CD14-positive monocyte (primary cell): Measurements from ENCODE around the gene CCDC3. TPM values are rescaled to one million over a fixed set of nuclear protein-coding genes. Genes with fewer than 3 reads are reported as not detected.

Experiments
- DNase-seq, 3 donors: peaks; one replicate each; pipeline ENCODE4 v3.0.0-alpha.2; 2011 to 2022
- H2AFZ ChIP-seq: 2 replicates; pipeline ENCODE4 v1.6.0; 2012; ENCODE audit warnings: mild to moderate bottlenecking, low read depth, low read length, inconsistent platforms; ENCODE audit not compliant: insufficient read depth, poor library complexity, severe bottlenecking
- H3K27ac ChIP-seq, 2 donors: 1 replicate in 1 of 2; 2 replicates in 1 of 2; pipeline ENCODE4 v1.5.1; 2012 to 2013; ENCODE audit warnings: low read length in 2 of 2, control low read depth in 1 of 2, inconsistent platforms in 1 of 2, low read depth in 1 of 2, mild to moderate bottlenecking in 1 of 2
- H3K27me3 ChIP-seq, 2 donors: one replicate each; pipeline versions ENCODE4 v1.6.0 to v1.6.1; 2011 to 2013; ENCODE audit warnings: low read length in 2 of 2; ENCODE audit not compliant: control insufficient read depth in 2 of 2, insufficient read depth in 2 of 2
- H3K36me3 ChIP-seq, 2 donors: replicated peaks in 1 of 2; 1 replicate in 1 of 2; 2 replicates in 1 of 2; pipeline versions ENCODE4 v1.5.1 to v1.6.1; 2012 to 2013; ENCODE audit warnings: low read length in 2 of 2, control low read depth in 1 of 2, inconsistent platforms in 1 of 2, mild to moderate bottlenecking in 1 of 2; ENCODE audit not compliant: insufficient read depth in 2 of 2, control insufficient read depth in 1 of 2
- H3K4me1 ChIP-seq, 2 donors: 1 replicate in 1 of 2; 2 replicates in 1 of 2; pipeline versions ENCODE4 v1.5.1 to v1.6.1; 2012 to 2013; ENCODE audit warnings: low read length in 2 of 2, control low read depth in 1 of 2, inconsistent platforms in 1 of 2, mild to moderate bottlenecking in 1 of 2, moderate library complexity in 1 of 2; ENCODE audit not compliant: insufficient read depth in 2 of 2, control insufficient read depth in 1 of 2
- H3K4me2 ChIP-seq: replicated peaks from 2 replicates; pipeline ENCODE3; 2012; ENCODE audit warnings: low read length, moderate library complexity, mild to moderate bottlenecking; ENCODE audit not compliant: poor library complexity, severe bottlenecking; ENCODE audit errors: extremely low read depth
- H3K4me3 ChIP-seq, 3 experiments: fragments of 200-600 bp in 1 of 3; sonication (generic) in 1 of 3; replicated peaks in 1 of 3; 1 replicate in 2 of 3; 2 replicates in 1 of 3; pipeline ENCODE4 v1.5.1; 2011 to 2013; ENCODE audit warnings: low read length in 3 of 3, mild to moderate bottlenecking in 3 of 3, control low read depth in 2 of 3, low read depth in 2 of 3, inconsistent platforms in 1 of 3, moderate library complexity in 1 of 3
- H3K79me2 ChIP-seq: 2 replicates; pipeline ENCODE4 v1.6.0; 2012; ENCODE audit warnings: mild to moderate bottlenecking, control low read depth, inconsistent platforms, low read length, moderate library complexity; ENCODE audit not compliant: insufficient read depth
- H3K9ac ChIP-seq: 2 replicates; pipeline ENCODE4 v1.6.0; 2017; ENCODE audit warnings: low read length, mild to moderate bottlenecking; ENCODE audit not compliant: insufficient read depth, poor library complexity, severe bottlenecking
- H3K9me3 ChIP-seq, 2 donors: replicated peaks in 1 of 2; 1 replicate in 1 of 2; 2 replicates in 1 of 2; pipeline versions ENCODE4 v1.5.1 to v1.6.1; 2012 to 2013; ENCODE audit warnings: low read length in 2 of 2, control low read depth in 1 of 2; ENCODE audit not compliant: control insufficient read depth in 1 of 2, insufficient read depth in 1 of 2
- H4K20me1 ChIP-seq: 2 replicates; pipeline ENCODE4 v1.6.0; 2012; ENCODE audit warnings: mild to moderate bottlenecking, low read length, control low read depth, moderate library complexity; ENCODE audit not compliant: insufficient read depth
- H3K27ac Mint-ChIP-seq, 7 donors: one replicate each; pipeline ENCODE4 v1.8.0; 2020; ENCODE audit warnings: mild to moderate bottlenecking in 7 of 7, mixed read lengths in 7 of 7, moderate library complexity in 6 of 7, inconsistent platforms in 2 of 7
- H3K27me3 Mint-ChIP-seq, 3 donors: one replicate each; pipeline ENCODE4 v1.8.0; 2021 to 2022; ENCODE audit warnings: low read depth in 3 of 3, mild to moderate bottlenecking in 3 of 3, mixed read lengths in 3 of 3, moderate library complexity in 3 of 3, inconsistent platforms in 1 of 3
- H3K36me3 Mint-ChIP-seq, 2 donors: one replicate each; pipeline ENCODE4 v1.8.0; 2020; ENCODE audit warnings: mixed read lengths in 2 of 2, inconsistent platforms in 1 of 2, mild to moderate bottlenecking in 1 of 2
- H3K4me1 Mint-ChIP-seq: one replicate; pipeline ENCODE4 v1.8.0; 2020; ENCODE audit warnings: mild to moderate bottlenecking, mixed read lengths
- H3K4me3 Mint-ChIP-seq, 2 donors: one replicate each; pipeline ENCODE4 v1.8.0; 2020; ENCODE audit warnings: mild to moderate bottlenecking in 2 of 2, mixed read lengths in 2 of 2, moderate library complexity in 1 of 2
- H3K9me3 Mint-ChIP-seq, 7 donors: one replicate each; pipeline ENCODE4 v1.8.0; 2020 to 2022; ENCODE audit warnings: mixed read lengths in 7 of 7, mild to moderate bottlenecking in 6 of 7, moderate library complexity in 6 of 7, inconsistent platforms in 2 of 7
- CTCF ChIP-seq: fragments of 200-600 bp; IDR thresholded peaks from one replicate; pipeline ENCODE4 v1.8.0; 2022; ENCODE audit warnings: antibody characterized with exemption, mild to moderate bottlenecking
- WGBS: methylation state at CpG from one replicate; pipeline ENCODE4 v1.1.5; 2013; ENCODE audit warnings: missing lambda C conversion rate; ENCODE audit not compliant: insufficient coverage; 5-methylcytosine and 5-hydroxymethylcytosine counted together
- intact Hi-C, 2 donors: fragments of 100-400 bp; cut with micrococcal nuclease; formaldehyde crosslinking; loops; one replicate each; pipeline versions ENCODE4 v1.15.0 to v1.15.1; 2023
- polyA plus RNA-seq, 3 donors: library from polyadenylated mRNA; depleted of rRNA in 1 of 3; unstranded in 2 of 3; stranded (reverse) in 1 of 3; fragments of 300-500 nt in 2 of 3; fragments of >200 nt in 1 of 3; fragmentation: Illumina TruSeq in 2 of 3; gene quantifications; 1 replicate in 2 of 3; 2 replicates in 1 of 3; pipeline ENCODE4 v1.2.3, GENCODE V29; 2012 to 2021

The CCDC3 gene
- polyA plus RNA-seq, 3 donors, result not detected

GRCh38 chr10:13006037-13006436 lies 4.5 kb upstream of the CCDC3 start:
- H3K36me3 Mint-ChIP-seq, result no peaks in the 10 kb centered on the region
- H3K4me1 Mint-ChIP-seq, result peaks cover 6% of the 10 kb centered on the region
- H3K9me3 Mint-ChIP-seq, result peaks cover 0 to 8% (median 3%) of the 10 kb centered on the region in 7 donors
- no peak overlapping the region for H3K27ac Mint-ChIP-seq
- H3K4me3 Mint-ChIP-seq, result no peak overlapping the region
- Histone ChIP-seq H3K79me2 (no peaks in the 10 kb centered on the region), H3K27ac (no peak overlapping the region), H3K9ac (no peak overlapping the region), H4K20me1 (no peaks in the 10 kb centered on the region), H3K27me3 (peaks cover 16 to 21% of the 10 kb centered on the region in 2 donors), H3K36me3 (no peaks in the 10 kb centered on the region), H2AFZ (no peak overlapping the region), H3K4me1 (no peaks in the 10 kb centered on the region), H3K4me2 (no peak overlapping the region), H3K4me3 (no peak overlapping the region), H3K9me3 (peaks cover 0 to 5% of the 10 kb centered on the region in 2 donors)
- H3K27me3 Mint-ChIP-seq, result peaks cover 13 to 22% (median 15%) of the 10 kb centered on the region in 3 donors
- no peak for TF ChIP-seq CTCF
- no peak for DNase-seq
- 25% methylated on average over 2 of the region's 3 CpGs for WGBS
- intact Hi-C loops, result no loop called here

- Histone ChIP-seq H3K9me3 (peaks cover 3 to 5% of the 10 kb centered on the region in 2 donors), H3K4me2 (no peak overlapping the region), H3K4me1 (no peaks in the 10 kb centered on the region), H4K20me1 (no peaks in the 10 kb centered on the region), H3K27me3 (peaks cover 34% of the 10 kb centered on the region in 2 donors), H3K36me3 (no peaks in the 10 kb centered on the region), H3K27ac (no peak overlapping the region), H3K79me2 (no peaks in the 10 kb centered on the region), H2AFZ (no peak overlapping the region), H3K9ac (no peak overlapping the region), H3K4me3 (no peak overlapping the region)
- Mint-ChIP-seq H3K4me1 (peaks cover 8% of the 10 kb centered on the region), H3K4me3 (no peak overlapping the region), H3K27me3 (peaks cover 30 to 43% (median 31%) of the 10 kb centered on the region in 3 donors), H3K9me3 (peaks cover 0 to 11% (median 0%) of the 10 kb centered on the region in 7 donors), H3K36me3 (no peaks in the 10 kb centered on the region), H3K27ac (no peak overlapping the region)
- intact Hi-C loops, result no loop called here
- no peak for TF ChIP-seq CTCF
- WGBS, result 0% methylated on average over 1 of the region's 3 CpGs
- no peak for DNase-seq
Measured at GRCh38 chr10:13003759-13004158, 2.2 kb upstream of the CCDC3 start.
